Measurements from ENCODE around the gene KLHDC8B.

Gene KLHDC8B

GRCh38 chr3:49158792-49159191 is 12.6 kb upstream of the KLHDC8B start:
- no peak for DNase-seq (ENCODE audit: low read depth)

GRCh38 chr3:49161197-49161596 is 10.2 kb upstream of the KLHDC8B start:
- no peak for DNase-seq (ENCODE audit: low read depth)

- no peak for DNase-seq (ENCODE audit: low read depth)
Measured at GRCh38 chr3:49161808-49162530, 9.4 kb upstream of the KLHDC8B start.

GRCh38 chr3:49162751-49163419 is 8.5 kb upstream of the KLHDC8B start:
- no peak for DNase-seq (ENCODE audit: low read depth)

GRCh38 chr3:49163609-49164008 is 7.8 kb upstream of the KLHDC8B start:
- no peak for DNase-seq (ENCODE audit: low read depth)

GRCh38 chr3:49164983-49165720 is 6.2 kb upstream of the KLHDC8B start:
- no peak for DNase-seq (ENCODE audit: low read depth)

- peak; percentile 58 for DNase-seq (ENCODE audit: low read depth)
Measured at GRCh38 chr3:49165771-49166751, 5.3 kb upstream of the KLHDC8B start, which contains the start of gene CCDC71. CCDC71 (minus strand) TSS chr3:49166331; CDS start chr3:49164208, 2,123 bp downstream.

- DNase-seq (ENCODE audit: low read depth): no peak
Measured at GRCh38 chr3:49166752-49167556, 4.4 kb upstream of the KLHDC8B start.

GRCh38 chr3:49170744-49171118 is 667 bp upstream of the KLHDC8B start:
- no peak for DNase-seq (ENCODE audit: low read depth)

GRCh38 chr3:49171775-49172500 is 540 bp downstream of the KLHDC8B start:
- DNase-seq (ENCODE audit: low read depth): no peak

- no peak for DNase-seq (ENCODE audit: low read depth)
Measured at GRCh38 chr3:49172551-49173041, 1.2 kb downstream of the KLHDC8B start.

- DNase-seq (ENCODE audit: low read depth): no peak
Measured at GRCh38 chr3:49173116-49173791, 1.9 kb downstream of the KLHDC8B start.

GRCh38 chr3:49173792-49174170 is 2.4 kb downstream of the KLHDC8B start:
- DNase-seq (ENCODE audit: low read depth): no peak

GRCh38 chr3:49174397-49174985 is 3.1 kb downstream of the KLHDC8B start:
- no peak for DNase-seq (ENCODE audit: low read depth)

- DNase-seq (ENCODE audit: low read depth): no peak
Measured at GRCh38 chr3:49175530-49175929, 4.1 kb downstream of the KLHDC8B start.

GRCh38 chr3:49177073-49177472 is 5.7 kb downstream of the KLHDC8B start:
- no peak for DNase-seq (ENCODE audit: low read depth)

GRCh38 chr3:49180116-49180515 is 8.7 kb downstream of the KLHDC8B start:
- DNase-seq (ENCODE audit: low read depth): no peak

GRCh38 chr3:49181351-49181750 is 10.0 kb downstream of the KLHDC8B start:
- no peak for DNase-seq (ENCODE audit: low read depth)

- no peak for DNase-seq (ENCODE audit: low read depth)
Measured at GRCh38 chr3:49182682-49183081, 11.3 kb downstream of the KLHDC8B start.

All from fibroblast of gingiva (primary cell).